Transverse colon (tissue), 4 donors: ENCODE results near the gene ECHDC3. TPM values are rescaled to one million over a fixed set of nuclear protein-coding genes. Genes with fewer than 3 reads are reported as not detected.

Source experiments
- DNase-seq: peaks from one replicate; pipeline ENCODE4 v3.0.0-alpha.2; 2019
- H3K27ac ChIP-seq, 4 donors: fragments of 200-600 bp; sonication (generic); 2 replicates each; pipeline ENCODE4 v1.5.1; 2016 to 2018; ENCODE audit warnings: inconsistent platforms in 4 of 4
- H3K27me3 ChIP-seq: fragments of 200-600 bp; sonication (generic); 2 replicates; pipeline ENCODE4 v1.5.1; 2017; ENCODE audit warnings: inconsistent platforms
- H3K36me3 ChIP-seq, 4 donors: fragments of 200-600 bp; sonication (generic); 2 replicates each; pipeline ENCODE4 v1.5.1; 2017 to 2019; ENCODE audit warnings: inconsistent platforms in 4 of 4
- H3K4me1 ChIP-seq, 4 donors: fragments of 200-600 bp; sonication (generic); 2 replicates each; pipeline ENCODE4 v1.5.1; 2017 to 2020; ENCODE audit warnings: inconsistent platforms in 4 of 4
- H3K4me3 ChIP-seq, 4 donors: fragments of 200-600 bp; sonication (generic); 1 replicate in 1 of 4; 2 replicates in 3 of 4; pipeline versions ENCODE4 v1.5.1 to v1.6.1; 2017 to 2019; ENCODE audit warnings: inconsistent platforms in 4 of 4
- H3K9me3 ChIP-seq, 2 donors: fragments of 200-600 bp; sonication (generic); 2 replicates each; pipeline ENCODE4 v1.5.1; 2017 to 2019; ENCODE audit warnings: inconsistent platforms in 2 of 2
- CTCF ChIP-seq, 5 experiments: fragments of 200-600 bp in 3 of 5; fragments of 450-650 bp in 2 of 5; sonication (generic) in 3 of 5; IDR thresholded peaks; 1 replicate in 2 of 5; 2 replicates in 3 of 5; pipeline ENCODE4 v1.5.1; 2016 to 2017; ENCODE audit warnings: antibody characterized with exemption in 5 of 5, inconsistent platforms in 3 of 5, mild to moderate bottlenecking in 2 of 5, moderate library complexity in 1 of 5
- EP300 ChIP-seq: sonication (generic); formaldehyde crosslinking; IDR thresholded peaks from one replicate; pipeline ENCODE4 v1.6.1; 2017; ENCODE audit warnings: antibody characterized with exemption, low read depth
- POLR2A ChIP-seq: fragments of 450-650 bp; IDR thresholded peaks from one replicate; pipeline ENCODE4 v1.6.1; 2016; ENCODE audit warnings: antibody characterized with exemption, mild to moderate bottlenecking, moderate library complexity
- POLR2AphosphoS5 ChIP-seq, 3 donors: sonication (generic); formaldehyde crosslinking; IDR thresholded peaks; one replicate each; pipeline ENCODE4 v1.6.1; 2016; ENCODE audit warnings: antibody characterized with exemption in 3 of 3
- WGBS, 2 donors: methylation state at CpG; one replicate each; pipeline ENCODE4 v1.1.5; 2018; ENCODE audit warnings: low coverage in 1 of 2; 5-methylcytosine and 5-hydroxymethylcytosine counted together
- in situ Hi-C, 4 donors: fragments of 200-750 bp; cut with MboI; loops; one replicate each; pipeline versions ENCODE4 v1.15.0 to v1.15.1; 2017; ENCODE audit warnings: low sequenced_read_pairs in 3 of 4, low pct_ligation_motif_present in 1 of 4, low pct_unique_long_range_greater_than_20kb in 1 of 4
- intact Hi-C: fragments of 100-400 bp; cut with DNase I; formaldehyde crosslinking; loops from one replicate; pipeline ENCODE4 v1.15.1; 2023; ENCODE audit warnings: low total_unique reads
- total RNA-seq, 4 donors: library from RNA; depleted of rRNA; stranded (reverse); fragments of >200 nt; gene quantifications; one replicate each; pipeline ENCODE4 v1.1.0, GENCODE V29; 2016

Gene ECHDC3
- total RNA-seq, 4 donors from 2014 or later: 0.75 to 5.7 (median 4.0) TPM

GRCh38 chr10:11799736-11800080 is 57.5 kb downstream of the ECHDC3 start:
- Histone ChIP-seq H3K36me3 (no peaks in the 10 kb centered on the region), H3K9me3 (no peaks in the 10 kb centered on the region), H3K4me1 (no peaks in the 10 kb centered on the region), H3K27me3 (no peaks in the 10 kb centered on the region), H3K27ac (no peak overlapping the region), H3K4me3 (no peak overlapping the region)
- no peak for TF ChIP-seq POLR2A
- no peak for TF ChIP-seq POLR2AphosphoS5 (IDR thresholded peaks at IDR 0.05)
- no peak for TF ChIP-seq EP300
- no peak for TF ChIP-seq CTCF (IDR thresholded peaks at IDR 0.05)
- intact Hi-C loops: no loop called here
- WGBS, 2 donors: 80 to 87% methylated on average over 2 to 9 of the region's 9 CpGs
- in situ Hi-C loops: loop anchor here in 2 of 4 donors (10.0 to 25.0 kb wide), 2 partner anchors 185 to 188 kb away; no protein-coding TSS in a partner anchor
- DNase-seq: no peak

- 81% methylated on average over 16 of the region's 16 CpGs; no CpG with 5 or more reads in 1 of the 2 donors for WGBS, 2 donors
- in situ Hi-C loops (no loop called here), intact Hi-C loops (no loop called here)
- Histone ChIP-seq H3K4me3 (no peak overlapping the region), H3K36me3 (no peaks in the 10 kb centered on the region), H3K4me1 (no peaks in the 10 kb centered on the region), H3K27ac (no peak overlapping the region), H3K27me3 (no peaks in the 10 kb centered on the region), H3K9me3 (no peaks in the 10 kb centered on the region)
- DNase-seq: no peak
- no peak for TF ChIP-seq CTCF (IDR thresholded peaks at IDR 0.05)
- no peak for TF ChIP-seq POLR2AphosphoS5 (IDR thresholded peaks at IDR 0.05)
- no peak for TF ChIP-seq POLR2A
- no peak for TF ChIP-seq EP300
These were observed 62.2 kb downstream of the ECHDC3 start for GRCh38 chr10:11804336-11804735.

GRCh38 chr10:11805792-11806191 is 63.6 kb downstream of the ECHDC3 start:
- TF ChIP-seq EP300 (no peak), POLR2A (no peak), CTCF (IDR thresholded peaks at IDR 0.05) (no peak), POLR2AphosphoS5 (IDR thresholded peaks at IDR 0.05) (no peak)
- Histone ChIP-seq H3K36me3 (no peaks in the 10 kb centered on the region), H3K27me3 (no peaks in the 10 kb centered on the region), H3K4me1 (no peaks in the 10 kb centered on the region), H3K27ac (no peak overlapping the region), H3K4me3 (no peak overlapping the region), H3K9me3 (no peaks in the 10 kb centered on the region)
- in situ Hi-C loops (no loop called here), intact Hi-C loops (no loop called here)
- DNase-seq: no peak
- WGBS, 2 donors: 89% methylated on average over 4 of the region's 4 CpGs; no CpG with 5 or more reads in 1 of the 2 donors

- in situ Hi-C loops (no loop called here), intact Hi-C loops (no loop called here)
- Histone ChIP-seq H3K27ac (no peak overlapping the region), H3K4me1 (no peaks in the 10 kb centered on the region), H3K36me3 (no peaks in the 10 kb centered on the region), H3K27me3 (no peaks in the 10 kb centered on the region), H3K9me3 (no peaks in the 10 kb centered on the region), H3K4me3 (no peak overlapping the region)
- DNase-seq: no peak
- WGBS, 2 donors: 80 to 95% methylated on average over 4 to 6 of the region's 6 CpGs
- TF ChIP-seq EP300: no peak
- no peak for TF ChIP-seq POLR2AphosphoS5 (IDR thresholded peaks at IDR 0.05)
- TF ChIP-seq POLR2A: no peak
- TF ChIP-seq CTCF (IDR thresholded peaks at IDR 0.05): no peak
These were observed 64.5 kb downstream of the ECHDC3 start for GRCh38 chr10:11806706-11807105.
